ENCODE data around the gene DRD2. TPM values are rescaled to one million over a fixed set of nuclear protein-coding genes. Genes with fewer than 3 reads are reported as not detected.
A peak's percentile ranks its signal among the peaks of the same experiment; 100 is the strongest.

Gene DRD2
- polyA plus RNA-seq, 1 donor from 2014 or later = not detected

GRCh38 chr11:113365895-113366294, 109.3 kb downstream of the DRD2 start:
- Mint-ChIP-seq H3K4me3 (no peak overlapping the region), H3K27me3 (no peaks in the 10 kb centered on the region), H3K27ac (peak overlapping the region in 1 of 3 donors; percentile 59), H3K9me3 (no peaks in the 10 kb centered on the region), H3K36me3 (peaks cover 12% of the 10 kb centered on the region), H3K4me1 (peaks cover 0 to 3% (median 0%) of the 10 kb centered on the region in 3 donors)

GRCh38 chr11:113363996-113364641, 111.1 kb downstream of the DRD2 start:
- Mint-ChIP-seq H3K9me3 (no peaks in the 10 kb centered on the region), H3K27ac (no peak overlapping the region), H3K4me3 (no peak overlapping the region), H3K36me3 (peaks cover 12% of the 10 kb centered on the region), H3K4me1 (peaks cover 0 to 2% (median 0%) of the 10 kb centered on the region in 3 donors), H3K27me3 (no peaks in the 10 kb centered on the region)

- H3K4me1 Mint-ChIP-seq = peaks cover 0 to 2% (median 0%) of the 10 kb centered on the region in 3 donors
- no peak overlapping the region for H3K4me3 Mint-ChIP-seq
- no peak overlapping the region for H3K27ac Mint-ChIP-seq
- H3K27me3 Mint-ChIP-seq = no peaks in the 10 kb centered on the region
- H3K9me3 Mint-ChIP-seq = no peaks in the 10 kb centered on the region
- H3K36me3 Mint-ChIP-seq = peaks cover 16% of the 10 kb centered on the region
Measured at GRCh38 chr11:113363406-113363805, 111.8 kb downstream of the DRD2 start.

Other genes with a start within 250 kb of the DRD2 start
- 9.8 TPM for gene TTC12, start 160.8 kb downstream of the DRD2 start, polyA plus RNA-seq
- not detected for gene ANKK1, start 87.6 kb downstream of the DRD2 start, polyA plus RNA-seq
- not detected for gene TMPRSS5, start 230.9 kb upstream of the DRD2 start, polyA plus RNA-seq